Epithelial cell of alveolus of lung (primary cell): Measurements from ENCODE around the gene CFAP20. TPM values are rescaled to one million over a fixed set of nuclear protein-coding genes. Genes with fewer than 3 reads are reported as not detected.

Experiments
- total RNA-seq: library from RNA; depleted of rRNA; stranded (reverse); fragments of >200 nt; gene quantifications from 2 replicates; pipeline ENCODE4 v1.2.1, GENCODE V29; 2015

Gene CFAP20
- 46.5 and 52.1 TPM in 2 replicates for total RNA-seq

GRCh38 chr16:58129097-58129936 lies at the start of gene CFAP20:
CFAP20 (minus strand) TSS chr16:58129381; CDS start chr16:58129115, 266 bp downstream.

Other genes starting within 250 kb of the CFAP20 start
- gene CNGB1, start 158.3 kb downstream of the CFAP20 start, total RNA-seq: under 0.01 TPM in 1 of 2 replicates, not detected in the other
- gene ZNF319, start 128.7 kb downstream of the CFAP20 start, total RNA-seq: 7.5 and 9.2 TPM in 2 replicates
- gene USB1, start 128.0 kb downstream of the CFAP20 start, total RNA-seq: 23.9 and 41.2 TPM in 2 replicates
- gene MMP15, start 103.6 kb downstream of the CFAP20 start, total RNA-seq: 3.9 and 6.7 TPM in 2 replicates
- gene CSNK2A2, start 68.7 kb upstream of the CFAP20 start, total RNA-seq: 23.5 and 60.9 TPM in 2 replicates
- not detected in 2 replicates for gene PRSS54, start 165.6 kb upstream of the CFAP20 start, total RNA-seq